Choroid plexus epithelial cell (primary cell): ENCODE results near the gene RNLS.
A peak's percentile ranks its signal among the peaks of the same experiment; 100 is the strongest.

Experiments used
- DNase-seq: peaks from one replicate; pipeline ENCODE4 v3.0.0-alpha.2; 2010; ENCODE audit warnings: low read depth
- H3K4me3 ChIP-seq: 2 replicates; pipeline ENCODE4 v1.5.1; 2011; ENCODE audit warnings: low read depth, mild to moderate bottlenecking, control low read depth, low read length, moderate library complexity
- CTCF ChIP-seq: conservative IDR thresholded peaks from 2 replicates; pipeline ENCODE4 v1.5.1; 2011; ENCODE audit warnings: low read depth, mild to moderate bottlenecking, control low read depth, inconsistent platforms, low read length, moderate library complexity

The RNLS gene

DNA sequence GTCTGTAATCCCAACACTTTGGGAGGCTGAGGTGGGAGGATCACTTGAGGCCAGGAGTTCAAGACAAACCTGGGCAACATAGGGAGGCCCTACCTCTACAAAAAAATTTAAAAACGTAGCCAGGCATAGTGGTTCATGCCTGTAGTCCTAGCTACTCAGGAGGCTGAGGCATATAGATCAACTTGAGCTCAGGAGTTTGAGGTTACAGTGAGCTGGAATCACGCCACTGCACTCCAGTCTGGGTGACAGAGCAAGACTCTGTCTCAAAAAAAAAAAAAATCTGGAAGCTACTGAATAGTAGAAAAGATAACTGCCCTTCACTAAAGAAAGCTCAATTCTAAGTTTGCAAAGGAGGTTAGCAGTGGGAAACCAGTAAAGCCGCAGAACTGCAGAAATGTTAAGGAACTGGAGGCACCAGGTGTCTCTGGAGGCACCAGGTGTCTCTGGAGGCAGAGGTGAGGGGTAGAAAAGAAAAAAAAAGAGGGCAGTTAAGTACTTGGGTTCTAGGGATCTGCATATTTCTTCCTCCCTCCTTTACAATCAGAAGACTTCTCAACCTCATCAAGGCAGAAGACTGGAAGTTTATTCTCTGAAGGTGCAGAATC, 56.5 kb downstream of the RNLS start:
- H3K4me3 ChIP-seq = no peak overlapping the region
- no peak for TF ChIP-seq CTCF
- no peak for DNase-seq

DNA sequence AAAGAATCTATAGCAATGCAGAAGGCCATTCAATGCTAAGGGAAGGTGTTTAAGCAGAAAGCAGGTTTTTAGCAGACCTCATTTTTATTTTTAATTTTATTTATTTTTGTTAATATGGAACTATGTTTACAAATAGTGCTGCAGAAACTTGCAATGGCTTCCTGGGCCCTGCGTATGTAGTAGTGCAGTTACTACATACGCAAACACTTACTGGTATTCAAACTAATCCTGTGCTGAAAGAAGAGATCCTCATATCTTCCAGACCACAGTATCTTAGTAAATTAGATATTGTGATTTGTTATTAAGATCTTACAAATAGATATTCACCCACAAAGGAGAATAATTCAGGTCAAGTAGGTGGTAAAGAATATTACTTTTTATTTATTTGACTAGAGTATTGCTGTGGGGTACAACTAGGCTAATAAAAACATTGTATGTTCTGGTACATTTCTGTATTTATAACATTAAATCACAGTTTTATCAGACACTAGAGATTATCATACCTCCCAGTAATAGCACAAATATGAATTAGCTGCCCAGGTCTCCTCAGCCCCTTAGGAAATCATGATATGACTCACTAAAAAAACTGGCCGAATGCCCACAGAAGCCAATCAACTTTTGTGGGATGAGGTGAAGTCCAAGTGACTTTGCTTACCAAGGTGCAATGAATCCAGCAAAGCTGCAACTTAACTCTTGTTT, 57.6 kb downstream of the RNLS start:
- H3K4me3 ChIP-seq = no peak overlapping the region
- no peak for TF ChIP-seq CTCF
- peak; percentile 89 for DNase-seq

DNA sequence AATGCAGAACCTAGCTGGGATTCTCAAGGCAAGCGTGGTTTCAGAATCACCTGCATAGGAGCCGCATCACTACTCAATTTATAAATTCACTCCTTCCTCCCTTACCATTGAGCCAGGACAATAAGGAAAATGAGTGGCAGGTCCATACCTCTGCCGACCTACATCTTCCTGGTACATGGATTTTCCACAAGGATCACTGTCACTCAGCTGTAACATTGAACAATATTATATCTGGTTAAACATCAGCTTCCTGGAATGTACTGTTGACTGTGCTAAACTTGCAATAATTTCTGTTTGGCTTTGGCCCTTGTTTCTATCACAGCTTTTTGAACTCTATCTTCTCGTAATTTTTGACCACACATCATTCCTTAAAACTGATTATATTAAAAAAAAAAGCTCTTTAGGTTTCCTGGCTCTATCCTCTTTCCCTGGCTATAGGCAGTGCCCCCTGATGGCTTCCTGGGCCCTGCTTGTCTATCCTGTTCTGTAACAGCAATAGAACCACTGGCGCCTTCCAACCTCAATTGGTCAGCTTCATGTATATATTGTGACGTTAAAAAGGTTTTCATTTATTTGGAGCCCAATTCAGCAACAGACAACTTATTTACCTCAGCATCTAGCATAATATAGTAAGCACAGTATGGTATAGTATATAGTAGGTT, 59.2 kb downstream of the RNLS start:
- TF ChIP-seq CTCF = no peak
- H3K4me3 ChIP-seq = no peak overlapping the region
- DNase-seq = no peak

GRCh38 chr10:88522715-88523114, 60.4 kb downstream of the RNLS start:
- peak; percentile 31 for DNase-seq
- no peak for TF ChIP-seq CTCF
- H3K4me3 ChIP-seq = no peak overlapping the region

GRCh38 chr10:88521791-88522190, 61.3 kb downstream of the RNLS start:
- DNase-seq = no peak
- no peak overlapping the region for H3K4me3 ChIP-seq
- TF ChIP-seq CTCF = no peak

DNA sequence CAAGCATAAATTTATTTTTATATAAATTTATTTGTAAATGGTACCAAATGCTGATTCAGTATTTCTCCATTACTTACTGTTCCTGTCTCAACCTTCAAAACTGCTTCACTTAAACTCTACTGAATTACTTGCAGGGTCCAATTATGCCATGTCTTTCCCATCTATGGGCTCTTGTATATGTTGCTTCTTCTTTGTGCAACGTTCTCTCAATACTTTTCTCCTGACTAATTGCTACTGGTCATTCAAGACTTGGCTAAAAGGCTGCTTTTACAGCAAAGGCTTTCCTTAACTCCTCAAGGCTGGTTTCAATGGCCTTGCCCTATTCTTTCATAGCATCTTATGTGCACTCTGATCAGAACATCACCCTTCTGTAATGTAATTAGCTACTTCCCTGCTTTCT, 67.9 kb downstream of the RNLS start:
- no peak for TF ChIP-seq CTCF
- H3K4me3 ChIP-seq = no peak overlapping the region
- no peak for DNase-seq
